CD4-positive, alpha-beta T cell treated with Interleukin-6 for 4 hours (primary cell): ENCODE measurements around the gene TBX5.

ENCODE experiments used
- DNase-seq: peaks from one replicate; pipeline ENCODE4 v3.0.0-alpha.2; 2020; ENCODE audit warnings: mixed read lengths

TBX5 gene

DNA sequence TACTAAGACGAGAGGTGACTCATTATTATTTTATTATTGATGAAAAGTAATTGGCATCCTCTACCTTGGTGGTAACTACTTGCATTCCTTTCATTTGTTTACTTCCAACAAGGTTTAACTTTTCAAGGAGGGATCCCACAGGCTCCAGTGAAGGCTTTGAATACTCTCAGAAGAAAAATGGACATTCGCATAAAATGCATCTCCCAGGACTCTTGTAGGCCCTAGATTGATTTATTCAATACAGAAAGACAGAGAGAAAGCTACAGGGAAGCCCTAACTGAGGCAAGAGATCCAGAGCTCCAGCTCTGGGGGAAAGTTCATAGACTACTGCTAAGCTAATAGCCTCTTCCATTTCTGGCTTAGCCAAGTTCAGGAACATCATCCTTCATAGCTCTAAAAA, 87.0 kb downstream of the TBX5 start:
- no peak for DNase-seq

DNA sequence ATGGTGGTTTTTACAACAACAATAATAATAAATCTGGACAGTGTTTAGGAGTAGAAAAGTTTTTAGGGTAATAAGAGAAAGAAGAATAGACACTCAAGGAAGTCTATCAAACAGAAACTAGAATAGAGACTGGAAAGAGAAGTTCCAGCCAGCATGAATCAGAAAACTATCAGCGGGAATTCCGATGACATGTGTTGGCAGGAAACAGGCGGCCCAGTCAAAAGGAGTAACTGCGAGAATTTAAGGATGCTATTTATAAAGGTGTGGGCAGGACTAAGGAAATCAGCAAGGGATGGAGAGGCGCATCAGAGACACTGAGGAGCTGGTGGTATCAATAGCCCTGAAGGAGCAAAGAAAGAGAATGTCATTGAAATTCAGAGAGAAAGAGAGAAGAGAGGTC, 89.9 kb downstream of the TBX5 start:
- no peak for DNase-seq

DNA sequence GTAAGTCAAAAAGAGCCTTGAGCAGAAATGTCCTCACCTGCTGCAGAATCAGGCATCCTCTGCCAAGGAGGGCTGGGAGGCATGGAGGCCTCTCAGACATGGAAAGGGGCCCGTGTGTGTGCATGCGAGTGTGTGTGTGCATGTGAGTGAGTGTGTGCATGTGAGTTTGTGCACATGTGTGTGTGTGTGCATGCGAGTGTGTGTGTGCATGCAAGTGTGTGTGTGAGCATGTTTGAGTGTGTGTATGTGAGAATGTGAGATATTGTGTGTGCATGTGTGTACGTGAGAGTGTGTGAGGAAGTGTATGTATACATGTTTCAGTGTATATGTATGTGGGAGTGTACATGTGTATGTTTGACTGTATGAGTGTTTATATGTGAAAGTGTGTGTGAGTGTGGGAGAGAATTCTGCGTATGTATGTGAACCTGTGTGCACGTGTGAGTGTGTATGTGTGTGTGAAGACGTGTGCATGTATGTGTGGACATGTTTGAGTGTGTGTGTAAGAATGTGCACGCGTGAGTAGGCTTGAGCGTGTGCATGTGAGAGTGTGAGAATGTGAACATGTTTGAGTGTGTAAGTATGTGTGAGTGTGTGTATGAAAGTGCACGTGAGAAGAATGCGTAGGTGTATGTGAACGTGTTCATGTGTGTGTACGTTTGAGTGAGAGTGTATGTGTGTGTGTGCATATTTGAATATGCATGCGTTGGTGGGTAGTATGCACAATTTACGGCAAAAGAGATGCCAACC, 90.8 kb downstream of the TBX5 start:
- DNase-seq, result no peak

DNA sequence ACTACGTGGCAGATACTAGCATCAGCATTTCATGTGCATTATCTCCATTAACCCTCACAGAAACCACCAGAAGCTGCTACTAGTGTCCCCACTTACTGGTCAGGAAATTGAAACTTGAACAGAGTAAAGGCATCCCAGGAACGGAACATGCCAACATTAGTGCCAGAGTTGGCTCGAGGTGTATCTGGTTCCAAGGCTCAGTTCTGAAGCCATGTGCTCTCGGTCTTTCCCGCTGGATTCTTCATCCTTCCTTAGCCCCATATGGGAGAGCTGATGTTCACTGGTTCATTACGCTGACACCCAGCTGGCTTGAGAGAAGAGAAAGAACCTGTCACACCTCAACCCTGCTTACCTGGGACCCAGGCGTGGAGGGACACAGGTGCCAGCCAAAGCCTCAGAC, 91.5 kb downstream of the TBX5 start:
- no peak for DNase-seq

DNA sequence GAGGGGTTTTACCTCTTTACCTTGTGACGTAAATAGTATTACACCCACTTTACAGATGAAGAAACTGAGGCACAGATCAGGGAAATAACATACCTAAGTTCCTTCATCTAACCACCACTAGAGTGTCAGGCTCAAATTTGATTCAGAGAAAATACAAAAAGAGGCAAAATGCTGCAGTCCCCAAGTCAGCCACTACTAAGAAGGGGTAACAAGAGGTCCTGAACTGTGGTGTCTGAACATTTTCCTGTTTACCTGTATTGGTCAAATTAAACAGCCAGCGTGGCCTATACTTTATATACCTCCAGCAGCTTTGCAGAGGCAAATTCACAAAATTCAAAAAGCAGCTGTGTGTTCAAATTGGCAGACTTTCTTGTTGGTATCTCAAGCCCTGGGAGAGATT, 92.0 kb downstream of the TBX5 start:
- no peak for DNase-seq

DNA sequence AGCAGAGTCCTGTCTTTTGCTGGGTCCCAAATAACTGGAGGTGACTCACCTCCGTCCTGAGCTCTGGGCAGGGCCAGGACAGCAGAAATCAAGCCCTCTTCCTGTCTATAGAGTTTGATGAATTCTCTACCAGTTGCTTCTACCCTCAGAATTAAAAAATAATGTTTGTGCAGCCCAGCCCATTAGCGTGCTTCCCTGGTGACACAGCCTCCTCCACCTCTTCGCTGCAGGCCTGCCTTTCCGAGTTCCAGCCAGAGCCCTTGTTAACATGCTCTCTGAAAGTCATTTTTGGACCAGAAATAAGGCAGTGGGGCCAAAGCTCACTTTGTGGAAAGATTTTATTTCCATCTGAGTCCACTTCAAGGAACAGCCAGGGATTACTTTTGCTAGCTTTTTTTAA, 94.0 kb downstream of the TBX5 start:
- DNase-seq, result no peak

DNA sequence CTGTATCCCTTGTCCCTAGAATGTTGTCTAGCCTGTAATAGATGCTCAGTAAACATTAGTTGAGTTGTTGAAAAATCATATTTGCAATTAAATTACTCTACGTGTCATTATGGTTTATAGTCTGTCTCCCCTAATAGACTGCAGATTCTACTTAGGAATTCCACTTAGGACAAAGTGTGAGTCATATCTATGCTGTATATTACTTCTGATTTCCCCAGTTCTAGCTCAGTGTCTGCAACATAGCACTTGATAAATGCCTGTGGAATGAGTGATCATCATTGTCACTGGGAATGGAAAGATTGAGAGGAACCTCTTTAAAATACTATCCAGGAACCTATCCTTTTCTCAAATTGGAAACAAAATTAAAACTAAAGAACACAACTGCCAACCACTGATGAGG, 99.3 kb downstream of the TBX5 start:
- no peak for DNase-seq

DNA sequence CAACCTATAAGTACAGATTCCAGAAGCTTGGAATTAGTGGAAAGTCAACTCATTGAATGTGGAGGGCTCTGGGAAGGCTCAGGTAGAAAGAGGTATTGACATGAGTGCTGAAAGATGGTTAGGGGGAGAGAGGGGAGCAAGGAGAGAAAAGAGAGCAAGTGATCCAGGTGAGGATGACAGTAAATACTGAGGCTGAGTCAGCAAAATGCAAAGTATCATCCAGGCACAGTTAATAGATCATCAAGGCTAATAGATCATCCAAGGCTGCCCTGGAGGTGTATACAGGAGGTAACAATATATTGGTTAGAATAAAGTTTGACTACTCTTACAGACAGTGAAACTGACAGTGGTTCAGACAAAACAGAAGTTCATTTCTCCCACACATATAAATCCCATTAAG, 100.5 kb downstream of the TBX5 start:
- no peak for DNase-seq
